ENCODE measurements around the gene ATP2B3. TPM values are rescaled to one million over a fixed set of nuclear protein-coding genes. Genes with fewer than 3 reads are reported as not detected.

ATP2B3 gene
- total RNA-seq, 1 experiment from 2014 or later = not detected

- peaks cover 5% of the 10 kb centered on the region for H3K36me3 Mint-ChIP-seq (ENCODE audit: insufficient read depth, unreplicated experiment)
- DNase-seq (ENCODE audit: unreplicated experiment) = no peak
- ChIA-PET CTCF (interaction anchor here (1.7 kb wide), 1 partner anchor 9 kb away, joined by 6 read pairs; no protein-coding TSS in a partner anchor), POLR2A (interaction anchor here (0.6 to 1.0 kb wide), 2 partner anchors 11 to 47 kb away, joined by 3 read pairs; no protein-coding TSS in a partner anchor)
- H3K9me3 Mint-ChIP-seq (ENCODE audit: unreplicated experiment) = peaks cover 9% of the 10 kb centered on the region
- H3K4me3 Mint-ChIP-seq (ENCODE audit: unreplicated experiment) = no peak overlapping the region
- peaks cover 13% of the 10 kb centered on the region for H3K27me3 Mint-ChIP-seq (ENCODE audit: insufficient read depth, unreplicated experiment)
- BruUV-seq (replicated peaks) = no TSS peak
- TF ChIP-seq CTCF (IDR thresholded peaks at IDR 0.05; ENCODE audit: unreplicated experiment) = no peak
- H3K4me1 Mint-ChIP-seq (ENCODE audit: insufficient read depth, unreplicated experiment) = no peaks in the 10 kb centered on the region
- intact Hi-C loops (cut with micrococcal nuclease) = no loop called here
- no peak overlapping the region for H3K27ac Mint-ChIP-seq (ENCODE audit: low read depth, unreplicated experiment)
Measured at GRCh38 chrX:153516073-153516472, 1.4 kb upstream of the ATP2B3 start.

GRCh38 chrX:153517946-153518834 is 748 bp downstream of the ATP2B3 start:
- no peak for TF ChIP-seq CTCF (IDR thresholded peaks at IDR 0.05; ENCODE audit: unreplicated experiment)
- ChIA-PET POLR2A (no interaction called here), CTCF (interaction anchor here (0.6 kb wide), 1 partner anchor 24 kb away, joined by 4 read pairs; no protein-coding TSS in a partner anchor)
- H3K27me3 Mint-ChIP-seq (ENCODE audit: insufficient read depth, unreplicated experiment) = peaks cover 13% of the 10 kb centered on the region
- H3K27ac Mint-ChIP-seq (ENCODE audit: low read depth, unreplicated experiment) = no peak overlapping the region
- H3K36me3 Mint-ChIP-seq (ENCODE audit: insufficient read depth, unreplicated experiment) = peaks cover 5% of the 10 kb centered on the region
- peaks cover 9% of the 10 kb centered on the region for H3K9me3 Mint-ChIP-seq (ENCODE audit: unreplicated experiment)
- no peaks in the 10 kb centered on the region for H3K4me1 Mint-ChIP-seq (ENCODE audit: insufficient read depth, unreplicated experiment)
- BruUV-seq (replicated peaks) = no TSS peak
- intact Hi-C loops (cut with micrococcal nuclease) = no loop called here
- H3K4me3 Mint-ChIP-seq (ENCODE audit: unreplicated experiment) = no peak overlapping the region
- no peak for DNase-seq (ENCODE audit: unreplicated experiment)

GRCh38 chrX:153519569-153520286 is 2.3 kb downstream of the ATP2B3 start:
- Mint-ChIP-seq H3K9me3 (ENCODE audit: unreplicated experiment) (peaks cover 9% of the 10 kb centered on the region), H3K4me3 (ENCODE audit: unreplicated experiment) (no peak overlapping the region), H3K36me3 (ENCODE audit: insufficient read depth, unreplicated experiment) (peaks cover 5% of the 10 kb centered on the region), H3K4me1 (ENCODE audit: insufficient read depth, unreplicated experiment) (no peaks in the 10 kb centered on the region), H3K27ac (ENCODE audit: low read depth, unreplicated experiment) (no peak overlapping the region), H3K27me3 (ENCODE audit: insufficient read depth, unreplicated experiment) (peaks cover 13% of the 10 kb centered on the region)
- DNase-seq (ENCODE audit: unreplicated experiment) = no peak
- BruUV-seq (replicated peaks) = no TSS peak
- TF ChIP-seq CTCF (IDR thresholded peaks at IDR 0.05; ENCODE audit: unreplicated experiment) = no peak
- intact Hi-C loops (cut with micrococcal nuclease) = no loop called here
- POLR2A ChIA-PET = interaction anchor here (0.5 kb wide), 1 partner anchor 1010 kb away, joined by 3 read pairs; no protein-coding TSS in a partner anchor
- CTCF ChIA-PET = interaction anchor here (0.9 to 1.1 kb wide), 2 partner anchors 14 to 327 kb away, joined by 3 to 4 read pairs; no protein-coding TSS in a partner anchor
